Prostate gland (tissue), 2 donors: ENCODE data around the gene ZNF91.

Experiments
- CTCF ChIP-seq, 4 experiments: fragments of 200-600 bp in 2 of 4; fragments of 450-650 bp in 2 of 4; sonication (generic) in 2 of 4; IDR thresholded peaks; 1 replicate in 3 of 4; 2 replicates in 1 of 4; pipeline ENCODE4 v1.5.1; 2016 to 2019; ENCODE audit warnings: antibody characterized with exemption in 4 of 4, mild to moderate bottlenecking in 2 of 4, moderate library complexity in 2 of 4
- POLR2A ChIP-seq: fragments of 450-650 bp; IDR thresholded peaks from one replicate; pipeline ENCODE4 v1.6.1; 2016; ENCODE audit warnings: antibody characterized with exemption, mild to moderate bottlenecking
- POLR2AphosphoS5 ChIP-seq: sonication (generic); formaldehyde crosslinking; IDR thresholded peaks from one replicate; pipeline ENCODE4 v1.6.1; 2017; ENCODE audit warnings: antibody characterized with exemption

GRCh38 chr19:23328211-23328610 lies 67.1 kb downstream of the ZNF91 start:
- no peak for TF ChIP-seq POLR2A
- no peak for TF ChIP-seq CTCF (IDR thresholded peaks at IDR 0.05)
- TF ChIP-seq POLR2AphosphoS5: no peak
